ENCODE measurements around the gene RBM10.
A peak's percentile ranks its signal among the peaks of the same experiment; 100 is the strongest.

The RBM10 gene

DNA sequence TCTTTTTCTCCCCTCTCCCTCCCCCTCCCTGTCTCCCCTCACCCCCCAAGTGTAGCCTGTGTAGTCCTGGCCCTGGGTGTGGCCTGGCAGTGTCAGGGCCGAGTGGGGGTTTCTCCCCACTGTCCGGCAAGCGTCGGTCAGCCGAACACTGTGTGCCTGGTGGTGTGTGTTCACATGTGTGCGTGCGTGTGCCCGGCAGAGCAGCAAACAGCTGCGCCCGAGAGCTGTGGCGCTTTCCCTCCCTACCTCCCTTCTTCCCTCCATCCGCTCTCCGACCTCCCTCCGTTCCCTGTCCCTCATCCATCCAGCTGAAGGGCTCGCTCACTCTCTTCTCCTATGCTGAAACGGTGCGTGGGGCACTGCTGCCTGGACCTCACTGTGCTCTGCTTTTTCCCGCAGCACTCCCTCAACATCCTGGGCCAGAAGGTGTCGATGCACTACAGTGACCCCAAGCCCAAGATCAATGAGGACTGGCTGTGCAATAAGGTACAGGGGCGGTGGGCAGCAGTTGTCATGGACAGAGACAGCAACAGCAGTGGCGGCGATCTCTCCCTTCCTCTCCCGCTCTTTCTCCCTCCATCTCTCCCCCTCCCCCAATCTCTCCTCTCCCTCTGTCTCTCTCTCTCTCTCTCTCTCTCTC lies 31.2 kb downstream of the RBM10 start:
- DNase-seq, result no peak

DNA sequence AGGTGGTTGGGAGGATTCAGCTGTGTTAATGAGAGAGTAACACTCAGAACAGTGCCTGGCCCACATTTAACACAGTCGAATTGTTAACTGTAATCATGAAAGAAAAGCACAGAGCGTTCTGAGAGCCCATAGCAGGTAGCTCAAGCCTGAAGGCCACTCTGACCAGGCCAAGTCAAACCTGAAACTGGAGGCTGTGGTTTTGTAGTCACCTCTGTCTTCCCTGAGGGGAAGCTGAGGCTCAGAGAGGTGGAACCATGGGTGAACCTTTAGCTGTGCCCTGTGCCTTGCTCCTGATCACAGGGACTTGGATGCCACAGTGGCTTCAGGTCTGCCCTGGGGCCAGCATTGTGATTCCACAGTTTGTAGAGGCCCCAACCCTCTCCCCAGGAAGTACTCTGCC lies 32.1 kb downstream of the RBM10 start:
- DNase-seq, result no peak

DNA sequence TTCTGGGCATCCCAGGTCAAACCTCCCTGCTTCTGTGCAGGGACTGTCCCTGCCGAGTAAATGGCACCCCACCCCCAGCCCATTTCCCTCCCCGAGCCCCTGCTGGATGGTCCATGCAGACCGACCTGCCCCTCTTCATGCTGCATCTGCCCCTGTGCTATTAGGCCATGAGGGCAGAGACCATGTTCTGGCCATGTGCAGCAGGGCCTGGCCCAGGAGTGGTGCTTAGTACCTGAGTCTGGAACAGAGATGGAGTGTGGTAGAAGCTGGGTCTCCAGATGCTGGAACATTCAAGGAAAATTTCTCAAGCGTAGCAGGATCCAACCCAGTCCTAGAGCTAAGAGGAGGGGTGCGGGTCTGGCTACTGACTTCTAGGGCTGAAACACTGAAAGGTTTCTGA lies 33.3 kb downstream of the RBM10 start:
- no peak for DNase-seq

DNA sequence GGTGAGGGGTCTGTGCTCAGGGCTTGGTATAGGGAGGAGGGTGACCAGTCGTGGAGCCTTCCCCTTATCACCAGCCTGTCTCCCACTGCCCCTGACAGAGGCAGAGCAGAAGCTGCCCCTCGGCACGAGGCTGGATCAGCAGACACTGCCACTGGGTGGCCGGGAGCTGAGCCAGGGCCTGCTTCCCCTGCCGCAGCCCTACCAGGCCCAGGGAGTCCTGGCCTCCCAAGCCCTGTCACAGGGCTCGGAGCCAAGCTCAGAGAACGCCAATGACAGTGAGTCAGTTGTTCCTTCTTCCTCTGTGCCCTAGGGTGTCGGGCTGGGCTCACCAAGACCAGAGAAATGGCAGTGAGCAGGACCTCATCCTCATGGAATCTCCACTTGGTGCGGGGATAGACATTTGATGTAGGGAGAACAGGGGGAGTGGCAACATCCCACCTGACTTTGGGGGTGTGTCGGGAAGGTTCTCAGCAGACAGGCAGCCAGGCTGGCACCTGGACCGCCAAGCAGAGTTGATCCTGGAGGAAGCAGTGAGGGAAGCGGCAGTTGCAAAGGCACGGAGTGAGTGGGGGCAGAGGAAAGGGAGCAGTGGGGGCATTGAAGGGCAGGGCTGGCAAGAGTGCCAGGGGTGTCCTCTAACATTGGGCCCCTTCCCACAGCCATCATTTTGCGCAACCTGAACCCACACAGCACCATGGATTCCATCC lies 34.4 kb downstream of the RBM10 start:
- no peak for DNase-seq

DNA sequence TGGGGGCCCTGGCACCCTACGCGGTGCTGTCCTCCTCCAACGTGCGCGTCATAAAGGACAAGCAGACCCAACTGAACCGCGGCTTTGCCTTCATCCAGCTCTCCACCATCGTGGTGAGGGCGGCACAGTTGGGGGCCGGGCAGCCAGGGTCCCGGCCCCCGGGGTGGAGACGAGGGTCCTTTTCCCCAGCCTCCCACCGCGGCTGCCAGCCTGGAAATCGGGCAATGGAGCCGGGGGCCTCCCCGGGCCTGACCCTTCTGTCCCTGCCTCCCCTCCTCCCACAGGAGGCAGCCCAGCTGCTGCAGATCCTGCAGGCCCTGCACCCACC lies 34.9 kb downstream of the RBM10 start:
- DNase-seq, result no peak

DNA sequence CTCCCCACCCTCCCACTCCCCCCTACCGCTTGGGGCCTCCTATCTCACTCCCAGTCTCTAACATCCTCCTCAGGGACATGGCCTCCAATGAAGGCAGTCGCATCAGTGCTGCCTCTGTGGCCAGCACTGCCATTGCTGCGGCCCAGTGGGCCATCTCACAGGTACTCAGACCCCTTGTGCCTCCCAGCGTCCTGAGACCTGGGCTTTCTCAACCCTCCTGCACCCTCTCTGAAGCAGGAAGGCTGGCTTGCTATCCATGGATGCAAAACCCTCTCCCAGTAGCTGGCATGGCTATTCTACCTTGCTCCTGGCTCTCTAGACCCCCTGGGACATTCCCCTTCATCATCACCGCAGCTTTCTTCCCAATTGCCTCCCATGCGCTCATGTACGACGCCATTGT lies 35.3 kb downstream of the RBM10 start:
- no peak for DNase-seq

DNA sequence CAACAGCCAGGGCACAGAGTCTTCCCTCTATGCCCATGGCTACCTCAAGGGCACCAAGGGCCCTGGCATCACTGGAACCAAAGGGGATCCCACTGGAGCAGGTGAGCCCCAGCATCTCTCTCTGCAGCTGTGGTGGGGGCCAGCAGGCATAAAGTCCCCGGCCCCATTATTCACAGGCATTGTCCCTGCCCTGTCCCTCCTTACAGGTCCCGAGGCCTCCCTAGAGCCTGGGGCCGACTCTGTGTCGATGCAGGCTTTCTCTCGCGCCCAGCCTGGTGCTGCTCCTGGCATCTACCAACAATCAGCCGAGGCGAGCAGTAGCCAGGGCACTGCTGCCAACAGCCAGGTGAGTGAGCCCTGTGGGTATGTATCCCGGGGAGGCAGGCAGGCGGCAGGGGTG lies 36.3 kb downstream of the RBM10 start:
- no peak for DNase-seq

DNA sequence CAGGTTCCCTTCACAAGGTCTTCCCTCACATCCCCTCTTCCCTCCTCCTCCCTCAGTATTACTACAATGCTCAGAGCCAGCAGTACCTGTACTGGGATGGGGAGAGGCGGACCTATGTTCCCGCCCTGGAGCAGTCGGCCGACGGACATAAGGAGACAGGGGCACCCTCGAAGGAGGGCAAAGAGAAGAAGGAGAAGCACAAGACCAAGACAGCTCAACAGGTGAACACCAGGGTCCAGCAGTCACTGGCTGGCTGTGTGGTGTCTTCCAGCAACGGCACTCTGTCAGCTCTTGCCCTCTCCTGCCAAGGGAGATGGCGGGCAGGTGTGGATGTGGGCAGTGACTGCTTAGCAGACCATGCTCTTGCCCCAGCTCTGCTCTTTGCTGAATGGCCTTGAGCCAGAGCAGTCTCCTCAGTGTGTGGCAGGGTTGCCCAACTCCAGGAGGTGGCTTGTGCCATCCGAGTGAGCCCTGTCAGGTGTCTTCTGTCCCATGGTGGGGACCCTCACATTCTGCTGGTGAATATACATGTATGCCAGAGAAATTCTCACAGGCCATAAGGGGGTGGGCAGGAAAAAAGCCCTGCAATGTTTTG lies 37.2 kb downstream of the RBM10 start:
- no peak for DNase-seq

DNA sequence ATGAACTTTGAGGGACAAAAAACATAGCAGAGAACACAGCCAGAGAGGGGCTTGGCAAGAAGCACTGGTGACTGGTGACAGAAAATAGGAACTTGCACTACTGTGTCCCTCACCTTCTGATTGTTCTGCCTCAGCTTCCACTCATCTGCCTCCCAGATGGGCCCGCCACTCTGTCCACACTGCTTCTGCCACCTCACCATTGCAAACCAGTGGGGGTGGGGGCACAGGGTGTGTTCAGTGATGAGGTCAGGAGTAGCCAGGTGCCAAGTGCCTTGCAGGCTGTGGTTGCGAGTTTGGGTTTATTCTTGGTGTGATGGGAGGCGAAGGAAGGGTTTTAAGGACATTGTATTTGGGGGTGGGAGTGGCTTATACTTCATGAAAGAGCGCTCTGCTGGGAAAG lies 39.5 kb downstream of the RBM10 start:
- no peak for DNase-seq

DNA sequence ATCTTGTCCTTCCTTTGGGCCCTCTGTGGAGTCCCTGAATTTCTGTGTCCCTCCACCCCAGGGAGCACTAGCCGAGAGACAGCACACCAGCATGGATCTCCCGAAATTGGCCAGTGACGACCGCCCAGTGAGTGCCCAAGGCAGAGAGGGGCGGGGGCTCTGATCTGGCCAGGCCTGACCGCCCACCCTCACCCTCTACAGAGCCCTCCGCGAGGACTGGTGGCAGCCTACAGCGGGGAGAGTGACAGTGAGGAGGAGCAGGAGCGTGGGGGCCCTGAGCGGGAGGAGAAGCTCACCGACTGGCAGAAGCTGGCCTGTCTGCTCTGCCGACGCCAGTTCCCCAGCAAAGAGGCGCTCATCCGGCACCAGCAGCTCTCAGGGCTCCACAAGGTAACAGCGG lies 40.2 kb downstream of the RBM10 start:
- DNase-seq, result no peak

DNA sequence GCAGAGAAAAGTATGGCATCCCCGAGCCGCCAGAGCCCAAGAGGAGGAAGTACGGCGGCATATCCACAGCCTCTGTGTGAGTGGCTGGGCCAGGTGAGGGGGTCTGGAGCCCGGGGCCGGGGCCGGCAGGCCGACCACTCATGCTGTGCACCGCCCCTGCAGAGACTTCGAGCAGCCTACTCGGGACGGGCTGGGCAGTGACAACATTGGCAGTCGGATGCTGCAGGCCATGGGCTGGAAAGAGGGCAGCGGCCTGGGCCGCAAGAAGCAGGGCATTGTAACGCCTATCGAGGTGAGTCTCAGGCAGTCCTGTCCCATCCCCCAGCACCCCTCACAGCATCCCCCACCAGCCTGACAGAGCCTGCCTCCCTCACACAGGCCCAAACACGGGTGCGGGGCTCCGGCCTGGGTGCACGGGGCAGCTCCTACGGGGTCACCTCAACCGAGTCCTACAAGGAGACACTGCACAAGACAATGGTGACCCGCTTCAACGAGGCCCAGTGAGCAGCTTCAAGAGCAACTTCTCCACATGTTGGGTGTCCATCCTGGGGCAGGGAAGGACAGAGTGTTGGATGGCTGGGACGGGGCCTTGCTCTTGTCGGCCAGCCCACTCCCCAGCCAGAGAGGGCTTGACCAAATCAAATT lies 41.2 kb downstream of the RBM10 start:
- DNase-seq, result no peak

DNA sequence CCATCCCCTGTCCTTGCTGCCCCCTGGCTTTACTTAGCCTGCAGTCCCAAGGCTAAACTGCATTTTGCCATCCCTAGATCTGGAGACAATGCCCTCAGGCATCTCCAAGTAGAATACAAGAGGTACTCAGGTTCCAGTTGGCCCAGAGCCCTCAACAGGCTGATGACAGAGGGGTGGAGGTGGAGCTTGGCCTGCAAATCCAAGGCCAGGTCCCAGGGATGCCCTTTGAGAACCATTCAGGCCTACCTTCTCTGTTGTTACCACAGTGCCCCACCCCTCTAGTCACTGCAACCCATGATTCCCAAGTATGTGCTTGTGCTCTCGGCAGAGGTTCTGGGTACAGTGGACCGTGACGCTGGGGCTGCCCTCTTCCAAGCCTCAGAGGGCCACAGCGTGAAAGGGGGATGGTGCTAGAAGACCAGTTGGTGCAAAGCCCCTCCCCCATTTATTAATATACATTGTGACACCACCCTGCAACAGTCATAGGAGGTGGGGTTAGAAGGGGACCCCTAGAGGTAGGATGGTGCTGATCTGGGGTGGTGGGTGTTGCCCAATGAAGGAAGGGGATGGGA lies 42.2 kb downstream of the RBM10 start:
- DNase-seq, result no peak

DNA sequence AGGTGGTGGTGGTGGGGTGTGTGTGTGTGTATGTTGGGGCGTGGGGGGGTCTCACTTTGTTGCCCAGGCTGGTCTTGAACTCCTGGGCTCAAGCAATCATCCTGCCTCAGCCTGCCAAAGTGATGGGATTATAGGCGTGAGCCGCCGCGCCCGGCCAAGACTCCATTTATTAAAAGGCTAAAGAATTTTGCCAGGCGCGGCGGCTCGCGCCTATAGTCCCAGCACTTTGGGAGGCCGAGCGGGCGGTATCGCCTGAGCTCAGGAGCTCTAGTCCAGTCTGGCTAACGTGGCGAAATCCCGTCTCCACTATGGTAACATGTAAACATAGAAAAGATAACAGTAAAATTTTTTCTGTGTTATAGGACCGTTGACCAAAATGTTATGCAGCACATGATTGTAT lies 44.9 kb downstream of the RBM10 start:
- no peak for DNase-seq

DNA sequence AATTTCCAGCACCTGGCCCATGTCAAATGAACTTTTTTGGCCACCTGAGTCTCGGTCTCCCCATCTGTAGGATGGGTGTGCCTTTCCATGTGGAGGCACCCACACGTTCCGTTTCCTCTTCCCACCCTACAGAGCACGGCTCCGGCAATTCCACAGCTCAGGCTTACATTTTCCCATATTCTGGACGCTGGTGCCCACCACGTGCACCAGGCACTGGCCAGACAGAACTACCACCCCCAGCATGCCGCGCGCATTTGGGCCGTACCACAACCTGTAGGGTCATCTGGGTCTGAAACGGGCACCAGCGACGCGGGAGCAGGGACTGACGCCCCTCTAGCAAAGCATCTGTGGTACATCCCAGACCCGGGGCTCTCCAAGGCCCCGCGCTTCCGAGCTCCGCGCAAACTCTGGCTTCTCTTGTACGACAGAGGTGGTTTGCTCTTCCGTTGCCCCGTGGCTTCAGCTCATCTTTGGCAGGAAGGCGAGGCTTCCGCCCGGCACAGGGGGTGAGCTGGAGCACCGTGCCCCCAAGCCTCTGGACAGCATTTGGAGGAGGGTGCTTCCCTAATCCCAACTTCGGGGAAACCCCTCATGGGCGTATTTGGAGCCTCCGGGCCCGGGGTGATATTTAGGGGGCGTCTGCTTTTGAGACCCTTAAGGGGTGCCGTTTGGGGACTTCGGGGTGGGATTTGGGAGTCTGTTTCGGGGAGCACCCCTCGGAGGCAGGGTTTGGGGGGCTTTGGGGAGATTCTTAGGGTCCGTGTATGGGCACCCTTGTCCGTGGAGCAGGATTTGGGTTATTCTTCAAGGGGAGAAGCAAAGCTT lies 45.6 kb downstream of the RBM10 start:
- peak; percentile 91 for DNase-seq

DNA sequence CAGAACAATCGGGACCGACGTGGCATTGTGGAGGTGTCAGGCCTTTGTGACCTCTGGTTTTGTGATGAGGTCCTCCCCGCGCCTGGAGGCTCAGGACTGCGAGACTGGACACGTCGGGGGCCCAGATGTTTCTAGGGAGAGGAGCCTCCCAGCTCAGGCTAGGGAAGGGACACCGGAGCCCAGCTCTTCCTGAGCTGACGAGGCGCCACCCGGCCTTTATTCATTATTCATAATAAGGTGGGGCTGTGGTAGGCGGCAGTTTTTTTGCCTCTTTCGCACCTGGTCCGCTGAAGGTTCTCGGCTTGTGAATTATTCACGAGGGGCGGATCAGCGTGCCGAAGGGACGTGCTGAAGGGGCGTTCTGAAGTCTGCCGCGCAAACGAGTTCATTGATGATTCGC lies 46.3 kb downstream of the RBM10 start:
- DNase-seq, result no peak

DNA sequence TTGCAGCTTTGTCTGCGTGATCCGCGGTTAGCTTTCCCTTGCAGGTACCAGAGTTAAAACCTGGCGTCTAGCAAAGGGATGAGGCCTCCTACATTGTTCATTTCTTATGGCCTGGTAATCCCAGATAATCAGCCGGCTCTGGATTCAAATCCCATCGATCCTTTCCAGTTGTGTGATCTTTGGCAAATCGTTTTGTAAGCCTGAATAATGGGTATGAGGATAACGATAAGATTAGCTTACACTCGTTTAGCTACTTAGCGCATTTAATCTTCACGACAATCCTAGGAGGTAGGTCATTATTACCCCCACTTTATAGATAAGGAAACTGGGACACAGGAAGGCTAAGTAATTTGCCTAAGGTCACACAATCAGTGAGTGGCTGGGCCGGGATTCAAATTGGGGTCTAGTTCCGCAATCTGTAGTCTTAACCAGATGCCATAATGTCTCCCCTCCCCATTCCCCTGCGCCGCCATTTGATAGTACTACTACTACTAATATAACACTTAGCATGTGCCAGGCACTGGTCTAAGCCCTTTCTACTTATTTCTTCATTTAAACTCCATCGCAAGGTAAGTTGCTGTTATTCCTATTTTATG lies 46.9 kb downstream of the RBM10 start:
- DNase-seq, result no peak

DNA sequence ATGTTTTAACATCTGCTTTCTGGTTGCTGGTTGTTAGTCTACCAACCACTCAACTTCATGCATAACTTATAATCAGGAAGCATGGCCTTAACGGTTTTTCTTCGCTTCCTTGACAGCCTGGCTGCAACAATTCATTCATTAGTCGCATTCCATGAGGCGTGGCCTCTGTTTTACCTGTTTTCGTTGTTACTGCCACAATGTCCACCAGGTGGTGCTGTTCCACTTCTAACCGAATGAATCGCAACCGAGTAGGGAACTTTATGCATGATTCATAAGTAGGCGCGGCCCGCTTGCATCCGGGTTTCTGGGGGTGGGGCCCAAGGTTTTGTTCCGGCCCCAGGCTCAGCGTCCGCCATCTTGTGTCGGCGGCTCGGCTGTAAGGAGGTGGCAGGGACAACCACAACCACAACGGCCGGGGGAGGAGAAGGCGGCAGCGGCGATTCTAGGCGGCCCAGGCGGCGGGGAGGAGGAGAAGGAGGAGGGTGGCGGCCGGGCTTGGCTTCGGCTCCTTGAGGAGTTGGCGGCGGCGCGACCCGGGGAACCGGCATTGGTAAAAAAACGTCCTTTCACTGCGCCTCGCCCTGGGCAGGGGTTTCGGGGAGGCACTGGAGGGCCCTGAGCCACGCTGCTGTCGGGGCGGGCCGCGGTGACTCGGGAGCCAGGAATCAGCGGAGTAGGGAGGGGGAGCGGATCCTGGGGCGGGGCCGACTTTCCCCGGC lies 48.6 kb downstream of the RBM10 start, which contains the start of gene UBA1:
UBA1 (plus strand) TSS at position 355 of the 719 bp plus-strand sequence. CDS start 4,974 bp downstream, outside the sequence.
- peak; percentile 93 for DNase-seq

DNA sequence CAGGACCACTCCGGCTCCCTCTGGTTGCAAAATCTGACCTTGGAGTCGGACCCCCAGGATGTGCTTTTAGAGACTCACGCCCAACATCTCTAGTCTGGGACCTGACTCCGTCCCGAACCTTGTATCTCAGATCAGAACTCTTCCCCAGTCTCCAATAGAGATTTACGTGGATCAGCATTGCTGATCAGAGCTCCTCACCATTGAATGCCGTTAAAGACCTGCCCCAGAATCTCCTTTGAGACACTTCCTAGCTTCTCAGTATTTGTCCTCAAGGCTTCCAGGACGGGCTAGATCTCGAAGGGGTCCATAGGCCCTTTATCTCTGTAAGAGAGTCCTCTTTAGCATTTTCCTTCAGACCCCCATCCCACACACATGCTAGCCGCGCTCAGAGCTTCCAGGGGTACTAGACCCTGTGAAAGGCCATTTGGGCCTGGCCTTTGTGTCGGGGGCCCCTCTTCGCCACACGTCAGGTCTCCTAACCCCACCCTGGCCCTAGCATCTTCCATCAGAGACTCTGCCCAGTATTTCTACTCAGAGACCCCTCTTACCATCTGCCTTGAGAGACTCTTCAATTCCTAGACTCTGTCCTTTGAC lies 49.3 kb downstream of the RBM10 start:
- DNase-seq, result no peak

DNA sequence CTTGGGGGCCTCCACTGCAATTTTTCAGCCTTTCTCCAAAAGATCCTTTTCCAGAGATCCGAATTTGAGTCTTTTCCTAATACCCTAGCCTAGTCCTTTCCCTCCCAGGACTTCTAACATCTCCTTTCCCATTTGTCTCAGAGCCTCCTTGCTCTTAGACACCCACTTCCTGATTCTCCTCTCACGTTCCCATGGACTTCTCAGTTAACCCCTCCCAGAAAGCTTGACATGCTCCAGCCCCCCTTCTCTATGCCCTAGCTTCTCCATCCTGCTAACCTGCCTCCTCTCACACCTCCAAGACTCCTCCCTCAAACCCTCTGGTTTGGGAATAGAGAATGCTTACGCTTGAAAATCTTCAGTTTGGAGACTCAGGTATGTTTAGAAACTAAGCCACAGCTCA lies 51.1 kb downstream of the RBM10 start:
- no peak for DNase-seq

DNA sequence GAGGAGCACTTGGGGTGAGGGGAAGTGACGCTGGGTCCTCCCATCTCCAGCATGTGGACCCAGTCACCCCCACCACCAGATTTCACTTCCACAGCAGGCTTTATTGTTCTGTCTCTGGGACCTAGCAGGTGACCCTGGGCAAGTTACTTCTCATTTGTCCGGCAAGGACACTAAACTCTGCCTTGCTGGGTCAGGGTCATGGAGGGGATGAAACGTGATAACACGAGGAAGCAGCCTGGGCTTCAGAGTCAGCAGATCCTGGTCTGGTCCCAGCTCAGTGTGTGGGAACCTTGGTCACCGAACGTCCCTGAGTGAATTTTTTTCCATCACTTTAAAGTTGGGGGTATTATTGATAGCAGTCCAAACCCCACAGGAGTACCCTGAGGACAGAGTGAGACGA lies 52.5 kb downstream of the RBM10 start:
- DNase-seq, result no peak

DNA sequence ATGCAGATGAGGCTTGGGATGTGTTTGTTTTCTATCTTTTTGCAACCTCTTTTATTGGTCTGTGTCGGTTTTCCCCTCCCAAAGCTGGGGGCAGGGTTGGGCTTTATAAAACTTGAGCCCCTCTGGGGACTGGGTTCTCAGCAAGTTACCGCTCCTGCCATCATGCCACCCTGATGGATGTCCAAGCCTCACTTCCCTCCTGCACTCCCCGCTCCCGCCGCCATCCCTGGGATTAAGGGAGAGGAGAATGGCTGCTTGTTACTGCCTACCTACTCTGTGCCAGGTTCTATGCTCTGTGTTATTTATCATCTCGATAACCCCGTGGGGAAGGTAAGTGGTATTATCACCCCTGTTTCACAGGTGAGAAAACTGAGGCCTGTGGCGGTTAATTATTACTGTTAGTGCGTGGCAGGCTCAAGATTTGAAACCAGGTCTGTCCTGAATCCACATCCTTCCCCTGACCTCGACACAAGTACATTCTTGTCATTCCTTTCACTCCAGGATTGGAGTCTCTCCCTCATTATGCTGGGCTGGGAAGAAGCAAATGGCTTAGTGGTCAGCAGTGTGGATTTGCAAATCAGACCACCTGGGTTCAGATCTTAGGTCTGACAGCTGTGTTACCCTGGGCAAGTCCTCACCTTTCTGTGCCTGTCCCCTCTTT lies 53.1 kb downstream of the RBM10 start:
- DNase-seq, result peak; percentile 49

Data from fibroblast of upper back skin (primary cell).